Occipital lobe (tissue), 2 donors: ENCODE measurements around the gene HEXD. TPM values are rescaled to one million over a fixed set of nuclear protein-coding genes. Genes with fewer than 3 reads are reported as not detected.
"Not testable (repeated sequence)": the region's sequence is repeated elsewhere in the genome, so short reads cannot be mapped to it uniquely, and the experiment has no call there.

Experiments used
- DNase-seq: peaks from one replicate; lab custom pipeline; 2025; lab: John Stamatoyannopoulos, UW
- total RNA-seq: library from RNA; depleted of rRNA; stranded (reverse); fragments of >200 nt; gene quantifications from one replicate; pipeline ENCODE4 v1.2.3, GENCODE V29; 2014

Gene HEXD
- total RNA-seq, 1 donor from 2014 or later: 20.6 TPM

DNA sequence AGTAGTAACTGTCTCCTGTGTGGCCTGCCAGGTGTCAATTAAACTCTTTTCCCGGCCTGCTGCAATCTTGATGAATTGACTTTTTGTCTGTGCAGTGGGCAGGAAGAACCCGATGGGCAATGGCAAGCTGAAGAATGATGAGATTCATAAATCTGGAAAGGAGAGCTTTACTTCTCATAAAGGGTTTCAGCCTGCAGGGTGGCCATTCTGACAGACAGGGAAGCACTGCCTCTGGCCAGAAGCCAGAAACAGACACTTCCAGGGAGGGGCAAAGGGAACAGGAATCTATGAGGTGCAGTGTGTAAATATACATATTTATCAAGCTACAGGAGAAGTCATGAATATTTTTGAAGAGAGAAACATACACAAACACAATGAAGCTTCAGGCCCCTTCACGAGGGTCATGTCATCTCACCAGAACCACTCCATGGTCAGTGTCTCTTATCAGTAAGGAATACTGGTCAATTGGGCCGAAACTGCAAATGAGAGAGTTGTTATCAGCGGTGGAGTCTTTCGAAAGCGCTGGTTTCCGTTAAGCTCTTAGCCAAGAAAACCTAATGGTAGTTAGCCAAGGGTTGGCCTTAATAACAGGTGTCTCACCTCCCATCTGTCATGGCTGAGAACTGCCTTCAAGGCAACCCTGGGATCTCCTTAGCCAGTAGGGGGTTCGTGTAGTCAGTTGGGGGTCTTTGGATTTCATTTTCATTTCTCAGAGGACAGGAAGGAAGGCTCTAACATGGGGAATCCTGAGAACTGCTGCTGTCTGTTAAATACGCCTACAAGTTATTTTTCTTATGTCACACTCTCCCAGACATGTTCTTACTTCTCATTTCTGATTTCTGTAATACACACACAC is 39.2 kb downstream of the HEXD start:
- DNase-seq: no peak

DNA sequence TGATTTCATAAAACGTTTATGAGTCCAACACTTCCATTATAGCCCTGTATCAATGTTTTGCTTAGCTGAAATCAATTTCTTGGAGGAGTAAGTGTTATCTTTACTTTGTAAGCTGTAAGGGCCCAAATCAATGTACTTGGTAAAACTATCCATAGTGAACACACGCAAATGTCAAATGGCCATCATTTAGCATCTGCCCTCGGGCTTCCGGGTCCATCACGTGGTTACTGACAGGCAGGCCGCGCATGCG is 39.7 kb downstream of the HEXD start:
- no peak for DNase-seq

DNA sequence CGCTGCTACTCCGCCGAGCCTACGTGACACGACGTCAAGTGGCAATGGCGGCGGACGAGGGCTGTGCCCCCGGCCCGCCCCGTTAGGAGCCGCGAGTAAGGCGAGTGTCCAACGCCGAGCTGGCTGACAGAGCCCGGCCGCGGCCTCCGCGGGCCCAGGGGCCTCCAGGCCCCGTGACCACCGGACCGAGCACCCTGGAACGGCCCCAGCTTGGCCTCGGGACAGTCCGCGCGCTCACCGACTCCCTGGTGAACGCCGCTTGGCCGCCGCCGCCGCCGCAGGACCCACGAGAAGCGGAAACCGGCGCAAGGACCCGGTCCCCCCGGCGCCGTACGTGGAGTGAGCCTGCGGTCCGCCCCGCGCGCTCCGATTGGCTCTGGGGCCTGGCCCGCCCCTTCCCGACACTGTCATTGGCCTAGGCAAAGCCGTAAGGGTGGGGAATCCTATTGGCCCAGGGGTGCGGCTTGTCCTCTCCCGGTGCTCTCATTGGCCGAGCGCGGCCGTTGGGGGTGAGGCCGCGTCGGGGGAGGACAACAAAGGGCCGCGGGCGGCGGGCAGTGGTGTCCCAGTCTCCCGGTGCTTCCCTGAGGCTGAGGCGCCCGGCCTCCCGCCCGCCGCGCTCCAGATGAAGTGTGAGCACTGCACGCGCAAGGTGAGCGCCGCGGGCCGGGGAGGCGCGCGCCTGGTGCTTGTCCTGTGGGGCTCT is 40.2 kb downstream of the HEXD start, which contains the start of gene NARF:
NARF (plus strand) TSS at position 563 of the 706 bp plus-strand sequence; CDS start at position 626, 63 bp downstream.
- DNase-seq: peak; percentile 98

DNA sequence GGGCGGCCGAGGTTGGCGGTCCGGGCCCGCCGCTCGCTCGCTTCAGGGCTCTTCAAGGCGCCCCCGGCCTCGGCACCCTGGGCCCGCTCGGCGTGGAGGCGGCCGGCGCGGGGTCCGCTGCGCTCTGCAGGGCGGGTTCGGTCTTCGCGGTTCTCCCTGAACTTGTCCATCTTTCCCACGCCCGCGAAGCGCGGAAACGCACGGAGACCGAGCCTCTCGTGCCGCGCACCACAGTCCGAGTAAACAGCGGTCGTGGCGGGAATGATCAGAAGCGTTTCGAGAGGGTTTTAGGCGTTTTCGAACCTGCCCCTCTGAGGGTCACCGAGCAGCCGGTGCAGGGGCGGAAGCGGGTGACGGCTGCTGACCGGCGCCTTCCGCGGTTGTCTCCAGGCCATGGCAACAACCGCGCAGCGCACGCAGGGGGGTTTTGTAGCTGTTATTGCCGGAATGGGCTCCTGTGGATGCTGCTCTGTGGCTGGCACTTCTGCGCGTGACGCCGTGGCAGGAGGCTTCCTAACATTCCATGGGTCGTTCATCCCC is 40.8 kb downstream of the HEXD start:
- no peak for DNase-seq

DNA sequence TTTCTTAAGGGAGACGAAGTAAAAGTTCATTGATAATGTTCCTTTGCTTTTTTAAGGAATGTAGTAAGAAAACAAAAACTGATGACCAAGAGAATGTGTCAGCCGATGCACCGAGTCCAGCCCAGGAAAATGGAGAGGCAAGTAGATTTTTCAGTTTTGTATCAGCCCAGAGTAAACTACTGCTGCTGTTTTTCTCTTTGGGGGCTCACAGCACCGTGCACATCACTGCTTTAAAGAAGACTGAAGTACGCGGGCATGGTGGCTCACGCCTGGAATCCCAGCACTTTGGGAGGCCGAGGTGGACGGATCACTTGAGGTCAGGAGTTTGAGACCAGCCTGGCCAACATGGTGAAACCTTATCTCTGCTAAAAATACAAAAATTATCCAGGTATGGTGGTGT is 41.8 kb downstream of the HEXD start:
- not testable (repeated sequence) for DNase-seq

DNA sequence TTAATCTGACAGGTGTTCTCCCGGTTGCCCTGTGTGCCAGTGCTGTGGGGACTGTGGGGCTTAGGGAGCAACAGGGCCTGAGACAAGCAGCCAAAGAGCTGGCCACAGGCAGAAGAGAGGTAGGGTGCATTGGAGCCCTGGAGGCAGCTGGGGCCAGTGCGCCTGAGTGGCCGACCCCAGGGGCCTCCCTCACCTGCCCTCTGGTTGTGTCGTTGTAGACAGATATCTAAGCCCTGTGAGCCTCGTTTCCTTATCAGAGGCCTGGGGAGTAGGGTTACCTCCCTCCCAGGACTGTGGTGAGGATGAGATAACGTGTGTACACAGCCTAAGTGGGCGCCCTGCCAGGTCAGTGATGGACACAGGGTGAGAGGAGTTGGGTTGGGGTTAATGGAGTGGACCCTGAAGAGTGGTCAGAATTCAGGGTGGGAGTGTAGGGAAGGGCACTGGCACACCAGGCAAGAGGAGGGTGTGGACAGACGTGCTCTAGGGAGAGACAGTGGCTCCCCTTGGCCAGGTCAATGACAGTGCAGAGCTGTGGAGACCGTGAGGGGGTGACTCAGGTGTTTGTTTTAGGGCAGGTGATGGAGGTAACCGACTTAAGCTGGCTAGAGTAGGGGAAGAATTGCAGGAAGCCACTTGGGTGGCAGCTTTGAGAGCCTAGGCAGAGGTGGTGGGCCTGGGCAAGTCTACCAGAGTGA is 43.8 kb downstream of the HEXD start:
- no peak for DNase-seq

DNA sequence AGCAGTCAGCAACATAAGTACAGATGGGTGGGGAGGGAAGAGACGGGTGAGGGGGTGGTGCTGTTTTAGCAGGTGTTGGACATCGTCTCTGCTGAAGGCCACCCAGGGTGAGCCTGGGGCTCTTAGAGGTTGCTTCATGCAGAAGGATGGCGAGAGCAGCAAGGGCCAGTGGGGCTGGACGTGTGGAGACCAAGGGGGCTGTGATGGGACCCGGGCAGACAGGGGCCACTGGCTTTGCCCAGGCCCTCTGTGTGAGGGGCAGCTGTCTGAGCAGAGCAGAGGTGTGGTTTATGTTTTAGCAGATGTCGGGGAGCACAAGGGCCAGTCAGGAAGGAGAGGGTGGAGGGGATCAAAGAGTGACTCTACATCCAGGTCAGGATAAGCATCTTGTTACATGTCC is 45.2 kb downstream of the HEXD start:
- no peak for DNase-seq

DNA sequence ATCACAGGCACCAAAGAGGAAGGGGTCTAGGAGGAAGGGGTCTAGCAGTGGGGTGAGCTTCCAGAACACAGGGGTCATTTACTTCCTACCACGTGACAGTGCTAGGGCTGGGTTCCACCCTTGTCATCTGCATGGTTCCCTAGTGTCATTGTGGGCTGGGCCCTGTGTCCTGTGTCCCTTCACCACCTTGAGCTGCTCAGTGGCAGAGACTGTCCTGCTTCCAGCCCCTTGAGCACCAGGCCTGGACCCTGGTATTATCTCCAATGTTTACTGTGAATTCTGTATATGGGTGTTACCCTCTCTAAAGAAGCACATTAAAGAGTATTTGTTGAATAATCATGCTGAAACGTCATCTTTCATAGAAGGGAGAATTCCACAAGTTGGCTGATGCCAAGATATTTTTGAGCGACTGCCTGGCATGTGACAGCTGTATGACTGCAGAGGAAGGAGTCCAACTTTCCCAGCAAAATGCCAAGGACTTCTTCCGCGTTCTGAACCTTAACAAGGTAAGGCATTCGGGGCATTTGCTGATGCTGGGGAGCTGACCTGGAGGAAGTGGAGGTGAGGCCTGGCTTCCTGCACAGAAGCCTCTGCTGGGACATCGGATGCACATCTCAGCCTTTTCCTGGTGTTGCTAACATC is 45.9 kb downstream of the HEXD start:
- DNase-seq: no peak

DNA sequence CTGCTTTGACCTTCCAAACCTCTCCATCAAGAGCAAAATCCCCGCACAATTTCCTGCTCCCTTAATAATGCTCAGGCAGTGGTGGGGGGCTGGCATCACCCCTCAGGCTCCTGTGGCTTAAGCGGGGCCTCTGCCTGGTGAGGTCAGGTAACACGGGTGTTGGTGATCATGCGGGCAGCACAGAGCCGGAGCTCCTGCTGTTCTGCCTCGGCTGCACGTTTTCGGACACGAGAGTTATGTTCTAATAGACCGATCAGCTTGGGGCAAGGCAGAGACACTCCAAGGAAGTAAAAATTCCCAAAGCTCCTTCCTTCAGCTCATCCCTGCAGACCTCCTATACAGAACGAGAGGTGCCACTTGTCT is 46.4 kb downstream of the HEXD start:
- no peak for DNase-seq

DNA sequence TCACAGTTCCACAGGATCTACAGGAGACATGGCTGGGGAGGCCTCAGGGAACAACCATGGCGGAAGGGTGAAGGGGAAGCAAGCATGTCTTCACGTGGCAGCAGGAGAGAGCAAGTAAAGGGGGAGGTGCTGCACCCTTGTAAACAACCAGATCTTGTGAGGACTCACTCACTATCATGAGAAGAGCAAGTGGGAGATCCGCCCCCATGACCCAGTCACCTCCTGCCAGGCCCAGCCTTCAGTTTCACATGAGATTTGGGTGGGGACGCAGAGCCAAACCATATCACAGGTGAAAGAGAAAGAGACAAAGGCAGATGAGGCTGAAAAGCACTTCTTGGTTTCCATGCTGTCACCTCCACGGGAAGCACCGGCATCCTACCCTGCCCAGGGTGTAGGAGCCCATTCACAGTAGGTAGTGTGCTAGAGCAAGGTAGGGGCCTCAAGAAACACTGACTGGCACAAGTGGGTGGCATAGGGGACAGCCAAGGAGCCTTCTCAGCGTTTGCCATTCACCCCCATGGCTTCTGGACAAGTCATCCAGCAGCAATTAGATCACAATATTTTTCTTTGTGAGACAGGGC is 47.0 kb downstream of the HEXD start:
- no peak for DNase-seq

DNA sequence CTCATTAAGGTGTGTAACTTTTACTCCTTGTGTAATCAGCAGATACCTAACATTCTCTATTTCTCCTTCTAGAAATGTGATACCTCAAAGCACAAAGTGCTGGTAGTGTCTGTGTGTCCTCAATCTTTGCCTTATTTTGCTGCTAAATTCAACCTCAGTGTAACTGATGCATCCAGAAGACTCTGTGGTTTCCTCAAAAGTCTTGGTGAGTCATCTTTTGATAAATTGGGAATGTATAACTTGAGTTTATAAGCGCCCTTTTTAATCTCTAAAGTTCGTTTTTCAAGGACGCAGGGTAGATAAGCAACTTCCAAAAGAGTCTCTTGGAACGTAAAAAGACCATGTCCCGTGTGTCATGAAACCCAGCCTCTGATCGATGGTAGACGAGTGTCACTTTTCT is 50.5 kb downstream of the HEXD start:
- no peak for DNase-seq

DNA sequence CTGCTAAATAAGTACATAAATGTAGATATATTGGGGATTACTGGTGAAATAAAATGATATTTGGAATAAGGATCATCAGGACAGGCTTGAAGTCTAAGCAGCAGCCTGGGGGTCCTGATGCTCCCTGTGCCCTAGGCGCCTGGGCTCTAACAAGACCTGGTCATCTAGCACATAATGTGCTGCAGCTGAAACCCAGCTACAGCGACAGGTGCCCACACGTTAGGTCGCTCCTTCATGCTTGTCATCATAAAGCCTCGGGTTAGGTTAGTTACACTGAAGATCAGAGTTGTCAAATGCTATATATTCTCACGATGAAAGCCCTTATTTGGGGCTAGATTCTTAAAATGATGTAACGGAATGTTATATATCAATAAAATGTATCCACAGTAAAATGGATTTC is 51.9 kb downstream of the HEXD start:
- DNase-seq: no peak

DNA sequence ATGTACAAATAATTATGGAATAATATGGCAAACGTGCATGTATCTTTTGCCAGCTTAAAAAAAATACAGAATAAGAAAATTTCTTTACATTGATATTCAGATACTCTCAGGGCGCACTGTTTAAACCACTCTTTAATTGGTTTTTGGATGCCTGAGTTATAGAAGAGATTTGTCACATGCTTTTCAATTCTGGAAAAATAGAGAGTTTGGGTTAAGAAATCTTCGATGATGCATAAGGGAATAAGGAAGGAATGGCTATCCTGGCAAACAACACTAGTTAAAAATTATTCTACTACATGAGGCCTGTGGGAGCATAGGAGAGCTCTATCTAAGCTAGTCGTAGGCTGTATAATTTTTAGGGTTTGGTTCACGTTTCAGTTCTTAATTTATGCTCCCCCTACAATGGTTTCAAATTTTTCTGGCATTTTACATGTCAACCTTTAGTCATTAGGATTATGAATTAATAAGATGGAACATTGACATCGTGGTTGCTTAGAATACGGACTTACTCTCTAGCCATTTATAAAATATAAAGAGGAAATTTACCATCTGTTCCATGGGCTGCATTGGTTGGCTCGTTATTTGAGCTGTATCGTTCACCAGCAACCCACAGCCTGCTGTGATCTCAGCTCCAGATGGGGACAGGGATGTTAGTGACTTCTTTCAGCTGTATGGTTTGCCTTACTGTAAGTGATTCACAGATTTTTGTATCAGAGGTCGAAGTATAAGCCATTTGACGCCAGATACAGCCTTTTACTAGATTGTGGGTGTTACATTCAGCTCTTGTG is 56.3 kb downstream of the HEXD start:
- no peak for DNase-seq

DNA sequence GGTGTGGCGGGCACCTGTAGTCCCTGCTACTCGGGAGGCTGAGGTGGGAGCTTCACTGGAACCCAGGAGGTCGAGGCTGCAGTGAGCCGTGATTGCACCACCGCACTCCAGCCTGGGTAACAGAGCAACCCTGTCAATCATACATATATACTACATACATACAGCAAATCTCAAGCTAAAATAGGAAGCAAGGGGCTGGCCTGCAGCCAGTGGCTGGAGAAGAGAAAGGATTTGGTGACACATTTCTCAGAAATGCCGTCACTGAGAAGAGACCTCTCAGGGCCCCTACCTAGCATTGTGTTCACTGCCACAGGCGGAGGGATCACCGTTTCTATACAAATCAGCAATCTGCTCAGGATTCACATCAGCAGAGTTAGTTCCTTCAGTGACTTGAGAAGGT is 57.3 kb downstream of the HEXD start:
- no peak for DNase-seq

DNA sequence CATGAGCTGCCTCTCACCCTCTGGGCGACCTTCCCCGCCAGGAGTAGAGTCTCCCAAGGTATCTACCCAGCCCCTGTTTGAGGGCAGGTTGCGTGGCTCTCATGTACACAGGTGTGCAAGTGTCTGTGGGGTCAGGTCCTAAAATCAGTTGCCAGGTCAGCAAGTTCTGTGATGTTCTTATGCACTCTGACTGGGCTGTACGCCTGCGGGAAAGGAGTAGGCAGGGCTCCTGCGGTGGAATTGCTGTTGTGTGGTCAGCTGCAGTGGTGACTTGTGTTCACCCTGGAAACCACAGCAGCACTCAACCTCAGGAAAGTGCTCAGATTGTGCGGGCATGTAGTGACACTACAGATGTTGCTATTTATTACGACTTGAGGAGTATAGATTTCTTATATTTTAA is 59.8 kb downstream of the HEXD start:
- no peak for DNase-seq

DNA sequence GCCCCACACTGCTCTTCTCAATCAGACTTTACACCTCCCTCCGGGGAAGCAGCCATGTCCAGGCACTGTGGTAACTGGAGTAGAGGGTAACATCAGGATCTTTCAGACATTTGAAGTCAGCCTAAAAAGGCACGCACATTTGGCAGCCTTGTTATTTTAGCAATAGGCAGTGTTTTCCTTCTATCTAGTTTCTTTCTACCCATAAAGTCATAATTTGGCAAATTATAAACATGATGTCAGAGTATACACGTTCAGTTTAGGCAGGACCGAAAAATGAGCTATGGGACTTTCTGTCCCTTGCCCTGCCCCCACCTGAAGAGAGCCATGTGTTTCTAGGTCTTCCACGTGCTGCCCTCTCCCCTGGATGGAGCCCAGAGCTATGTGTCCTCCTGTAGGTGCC is 61.5 kb downstream of the HEXD start:
- DNase-seq: no peak

DNA sequence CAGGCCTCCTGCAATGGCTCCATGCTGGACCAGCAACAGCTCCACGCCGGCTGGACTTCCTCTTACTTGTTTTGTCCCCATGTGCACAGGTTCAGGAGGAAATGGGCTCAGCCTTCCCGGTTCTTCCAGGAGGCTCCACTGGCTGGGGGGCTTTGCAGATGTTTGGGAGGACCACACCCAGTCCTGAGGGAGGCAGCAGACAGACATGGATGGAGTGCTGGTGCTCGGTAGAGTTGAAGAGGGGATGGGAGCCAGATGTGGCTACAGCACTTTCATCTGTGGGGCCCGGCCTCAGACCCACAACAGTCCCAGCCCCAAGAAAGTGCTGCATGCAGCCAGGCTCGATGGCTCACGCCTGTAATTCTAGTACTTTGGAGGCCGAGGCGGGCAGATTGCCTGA is 62.2 kb downstream of the HEXD start:
- no peak for DNase-seq

DNA sequence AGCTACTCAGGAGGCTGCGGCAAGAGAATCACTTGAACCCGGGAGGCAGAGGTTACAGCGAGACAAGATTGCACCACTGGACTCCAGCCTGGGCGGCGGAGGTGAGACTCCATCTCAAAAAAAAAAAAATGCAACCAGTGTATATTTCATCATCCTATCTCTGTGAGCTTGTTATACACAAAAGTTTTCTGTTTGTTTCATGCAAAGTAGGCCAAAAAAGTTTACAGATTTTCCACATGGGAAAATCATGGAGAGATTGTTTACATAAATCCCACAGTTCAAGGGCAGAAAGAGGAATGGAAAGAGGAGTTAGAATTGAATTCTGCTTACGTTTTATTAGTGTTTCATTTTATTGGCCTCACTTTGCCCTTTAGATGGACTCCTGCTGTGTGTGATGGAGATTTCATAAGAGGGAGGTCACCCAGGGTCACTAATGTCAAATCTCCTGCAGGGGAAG is 65.1 kb downstream of the HEXD start:
- DNase-seq: no peak

DNA sequence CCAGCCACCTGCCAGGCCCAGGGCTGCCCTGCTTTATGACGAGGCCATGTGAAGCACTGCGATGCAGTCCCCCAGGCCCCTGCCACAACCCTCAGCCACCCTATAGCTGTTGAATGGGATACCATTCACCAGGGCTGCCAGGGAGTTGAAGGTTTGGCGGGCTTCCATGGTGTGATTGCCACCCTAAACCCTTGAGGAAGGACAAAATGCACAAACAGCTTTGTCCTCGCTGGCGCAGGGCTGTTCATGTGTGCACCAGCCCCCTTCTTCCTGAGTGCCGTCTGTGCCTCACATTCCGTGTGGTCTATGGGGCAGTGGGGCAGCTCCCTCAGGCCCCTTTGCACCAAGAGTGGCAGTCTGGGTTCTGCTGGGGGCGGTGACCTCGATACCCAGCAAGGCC is 65.7 kb downstream of the HEXD start:
- DNase-seq: no peak

DNA sequence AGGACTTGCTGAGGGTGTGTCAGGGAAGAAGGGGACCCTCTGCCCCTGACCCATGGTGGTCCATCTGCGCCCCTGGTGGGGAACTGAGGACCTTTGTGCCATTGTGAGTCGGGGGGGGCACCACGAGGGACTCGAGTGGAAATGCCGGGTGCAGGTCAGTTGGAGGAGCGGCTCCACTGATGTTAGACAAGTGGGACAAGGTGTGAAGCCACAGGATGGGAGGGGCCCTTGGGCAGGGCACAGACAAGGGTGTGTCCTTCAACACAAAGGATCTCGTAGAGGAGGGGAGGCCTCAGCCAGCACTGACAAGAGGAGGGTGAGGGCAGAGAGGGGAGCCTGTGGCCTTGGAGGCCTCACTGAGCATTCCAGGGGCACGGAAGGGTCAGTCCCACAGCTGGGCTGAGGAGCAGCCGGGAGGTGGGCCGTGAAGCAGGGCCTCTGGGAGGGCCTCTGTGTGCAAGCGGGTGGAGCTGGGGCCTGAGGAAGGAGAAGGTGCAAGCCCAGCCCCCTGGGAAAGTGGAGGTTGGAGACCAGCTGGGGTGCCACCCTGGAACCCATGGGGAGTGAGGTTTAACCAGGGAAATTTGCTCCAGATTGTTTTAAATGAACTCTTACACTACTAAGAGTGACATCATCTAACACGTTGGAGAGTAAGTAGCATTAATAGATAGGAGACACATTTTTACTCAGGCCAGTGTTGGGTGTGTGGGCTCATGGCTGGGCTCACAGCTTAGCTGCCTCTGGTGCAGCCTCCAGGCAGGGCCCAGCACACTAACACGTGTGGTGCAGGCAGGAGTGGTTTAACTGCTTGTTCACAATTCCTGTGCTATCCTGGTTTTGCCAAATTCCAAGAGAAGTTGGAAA is 68.3 kb downstream of the HEXD start:
- DNase-seq: no peak
